Stomach (tissue), 9 donors: ENCODE measurements around the gene ZC3H7B. TPM values are rescaled to one million over a fixed set of nuclear protein-coding genes. Genes with fewer than 3 reads are reported as not detected.

Experiments used
- DNase-seq, 2 donors: peaks; one replicate each; pipeline versions ENCODE4 v3.0.0 to v3.0.0-alpha.2; 2013 to 2019
- H3K27ac ChIP-seq, 5 donors: fragments of 200-600 bp in 4 of 5; sonication (generic) in 4 of 5; one replicate each; pipeline ENCODE4 v1.5.1; 2013 to 2019; ENCODE audit warnings: mild to moderate bottlenecking in 1 of 5, moderate library complexity in 1 of 5
- H3K27me3 ChIP-seq, 3 donors: fragments of 200-600 bp; sonication (generic); one replicate each; pipeline ENCODE4 v1.5.1; 2017 to 2019; ENCODE audit warnings: mixed run types in 1 of 3
- H3K36me3 ChIP-seq, 4 donors: fragments of 200-600 bp; sonication (generic); 1 replicate in 3 of 4; 2 replicates in 1 of 4; pipeline ENCODE4 v1.5.1; 2016 to 2019
- H3K4me1 ChIP-seq, 4 donors: fragments of 200-600 bp; sonication (generic); one replicate each; pipeline ENCODE4 v1.5.1; 2016 to 2019
- H3K4me3 ChIP-seq, 4 donors: fragments of 200-600 bp; sonication (generic) in 3 of 4; one replicate each; pipeline ENCODE4 v1.5.1; 2016 to 2019; ENCODE audit warnings: mild to moderate bottlenecking in 1 of 4
- H3K9me3 ChIP-seq, 4 donors: fragments of 200-600 bp; sonication (generic); one replicate each; pipeline ENCODE4 v1.5.1; 2016 to 2019
- EP300 ChIP-seq: sonication (generic); formaldehyde crosslinking; IDR thresholded peaks from one replicate; pipeline ENCODE4 v1.6.1; 2017; ENCODE audit warnings: antibody characterized with exemption
- POLR2A ChIP-seq, 4 donors: fragments of 450-650 bp; IDR thresholded peaks; one replicate each; pipeline ENCODE4 v1.6.1; 2016; ENCODE audit warnings: antibody characterized with exemption in 4 of 4, control low read depth in 2 of 4, mild to moderate bottlenecking in 1 of 4, moderate library complexity in 1 of 4
- POLR2AphosphoS5 ChIP-seq, 3 donors: sonication (generic); formaldehyde crosslinking; IDR thresholded peaks; one replicate each; pipeline ENCODE4 v1.6.1; 2016; ENCODE audit warnings: antibody characterized with exemption in 3 of 3
- WGBS, 5 donors: extraction: QIAGEN DNeasy Blood & Tissue Kit in 3 of 5; methylation state at CpG; one replicate each; pipeline versions ENCODE4 v1.1.5 to v1.1.7; 2013 to 2018; 5-methylcytosine and 5-hydroxymethylcytosine counted together
- intact Hi-C: fragments of 100-400 bp; cut with DNase I; formaldehyde crosslinking; loops from one replicate; pipeline ENCODE4 v1.15.1; 2023; ENCODE audit warnings: low total_unique reads
- polyA plus RNA-seq, 3 donors: library from polyadenylated mRNA; stranded (reverse); fragments of 200-250 nt; gene quantifications; one replicate each; pipeline ENCODE4 v1.2.3, GENCODE V29; 2013
- total RNA-seq, 5 donors: library from RNA; depleted of rRNA; stranded (reverse); fragments of >200 nt; gene quantifications; one replicate each; pipeline versions ENCODE4 v1.1.0 to v1.2.3, GENCODE V29; 2014 to 2016
- TF ChIP-seq, protein P1 (sequence below), 7 experiments: fragments of 450-650 bp in 4 of 7; fragments of 200-600 bp in 3 of 7; sonication (generic) in 3 of 7; IDR thresholded peaks; one replicate each; pipeline ENCODE4 v1.5.1; 2016 to 2019; ENCODE audit warnings: antibody characterized with exemption in 7 of 7, control low read depth in 2 of 7, mild to moderate bottlenecking in 1 of 7
- donor health status: healthy with polysubstance abuse.
- donor health status: Bipolar disorder and iron deficiency.
- donor health status: healthy.

ZC3H7B gene
- total and polyA plus RNA-seq, 8 donors, result 4.7 to 40.1 (median 26.2) TPM

DNA sequence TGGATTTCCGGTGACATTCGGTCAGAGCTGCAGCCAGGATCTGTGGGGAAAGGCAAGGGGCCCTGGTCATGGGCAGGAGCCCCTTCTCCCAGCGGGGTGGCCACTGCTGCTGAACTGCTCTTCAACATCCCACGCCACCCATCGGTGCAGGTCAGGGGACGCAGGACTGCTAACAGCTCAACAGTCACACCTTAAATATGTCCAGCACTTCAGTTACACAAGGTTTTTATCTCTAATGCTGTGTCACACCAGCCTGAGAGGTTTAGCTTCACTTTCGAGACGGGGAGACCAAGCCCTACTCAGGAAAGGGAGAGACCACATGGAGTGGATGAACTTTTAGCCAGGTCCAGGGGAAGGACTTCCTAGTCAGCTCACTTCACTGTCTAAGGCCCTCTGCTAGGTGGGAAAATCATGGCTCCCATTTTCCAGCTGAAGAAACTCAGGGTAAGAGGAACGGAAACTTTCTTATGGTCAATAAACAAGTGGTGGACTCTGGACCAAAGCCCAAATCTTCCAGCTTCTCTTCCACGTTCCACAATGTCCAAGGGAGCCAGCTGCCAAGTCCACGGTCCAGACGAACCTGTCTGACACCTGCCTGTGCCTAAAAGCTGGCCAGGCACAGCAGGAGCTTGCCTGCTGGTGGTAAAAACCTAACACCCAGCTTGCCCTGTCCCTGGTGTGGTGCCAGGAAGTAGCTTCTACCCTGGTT is 39.6 kb upstream of the ZC3H7B start:
- intact Hi-C loops, result no loop called here
- Histone ChIP-seq H3K36me3 (peaks cover 67 to 98% (median 97%) of the 10 kb centered on the region in 4 donors), H3K27ac (peak overlapping the region in 2 of 5 donors; percentile 18 to 62), H3K4me3 (no peak overlapping the region), H3K9me3 (no peaks in the 10 kb centered on the region), H3K4me1 (peaks cover 0 to 5% (median 0%) of the 10 kb centered on the region in 4 donors), H3K27me3 (no peaks in the 10 kb centered on the region)
- no peak for TF ChIP-seq EP300
- TF ChIP-seq POLR2AphosphoS5 (IDR thresholded peaks at IDR 0.05), result no peak
- WGBS, 5 donors, result 52 to 73% (median 60%) methylated on average over 12 of the region's 12 CpGs
- peak in 1 of 2 donors; percentile 82 for DNase-seq

DNA sequence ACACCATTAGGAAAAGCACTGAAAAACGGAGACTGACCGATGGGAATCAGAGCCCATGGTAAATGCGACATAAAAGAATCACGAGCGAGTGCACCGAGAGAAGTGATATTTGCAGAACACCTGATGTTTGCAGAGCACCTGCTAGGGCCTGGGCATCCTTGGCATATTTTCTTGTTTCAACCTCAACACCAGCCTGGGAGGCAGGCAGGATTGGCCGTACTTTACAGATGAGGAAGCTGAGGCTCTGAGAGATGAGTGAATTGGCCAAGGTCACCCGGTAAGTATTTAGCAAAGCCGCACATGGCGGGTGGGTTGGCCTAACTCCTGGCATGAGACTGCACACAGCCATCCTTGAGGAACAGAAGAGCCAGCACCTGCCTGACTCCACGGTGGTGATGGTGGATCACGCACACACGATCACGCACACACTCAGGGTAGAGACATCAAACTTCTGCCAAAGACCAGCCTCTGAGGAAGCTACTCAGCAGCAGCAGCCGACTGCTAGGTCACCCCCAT is 39.0 kb upstream of the ZC3H7B start:
- H3K36me3 ChIP-seq, result peaks cover 70 to 98% (median 97%) of the 10 kb centered on the region in 4 donors
- H3K27ac ChIP-seq, result peak overlapping the region in 1 of 5 donors; percentile 62
- no peak for DNase-seq
- 87 to 94% (median 89%) methylated on average over 12 to 15 of the region's 15 CpGs for WGBS, 5 donors
- H3K4me3 ChIP-seq, result no peak overlapping the region
- intact Hi-C loops, result no loop called here
- peaks cover 0 to 3% (median 0%) of the 10 kb centered on the region in 4 donors for H3K4me1 ChIP-seq
- H3K27me3 ChIP-seq, result no peaks in the 10 kb centered on the region
- TF ChIP-seq EP300 (no peak), POLR2AphosphoS5 (IDR thresholded peaks at IDR 0.05) (no peak), POLR2A (IDR thresholded peaks at IDR 0.05) (no peak)
- TF ChIP-seq, protein P1, sequence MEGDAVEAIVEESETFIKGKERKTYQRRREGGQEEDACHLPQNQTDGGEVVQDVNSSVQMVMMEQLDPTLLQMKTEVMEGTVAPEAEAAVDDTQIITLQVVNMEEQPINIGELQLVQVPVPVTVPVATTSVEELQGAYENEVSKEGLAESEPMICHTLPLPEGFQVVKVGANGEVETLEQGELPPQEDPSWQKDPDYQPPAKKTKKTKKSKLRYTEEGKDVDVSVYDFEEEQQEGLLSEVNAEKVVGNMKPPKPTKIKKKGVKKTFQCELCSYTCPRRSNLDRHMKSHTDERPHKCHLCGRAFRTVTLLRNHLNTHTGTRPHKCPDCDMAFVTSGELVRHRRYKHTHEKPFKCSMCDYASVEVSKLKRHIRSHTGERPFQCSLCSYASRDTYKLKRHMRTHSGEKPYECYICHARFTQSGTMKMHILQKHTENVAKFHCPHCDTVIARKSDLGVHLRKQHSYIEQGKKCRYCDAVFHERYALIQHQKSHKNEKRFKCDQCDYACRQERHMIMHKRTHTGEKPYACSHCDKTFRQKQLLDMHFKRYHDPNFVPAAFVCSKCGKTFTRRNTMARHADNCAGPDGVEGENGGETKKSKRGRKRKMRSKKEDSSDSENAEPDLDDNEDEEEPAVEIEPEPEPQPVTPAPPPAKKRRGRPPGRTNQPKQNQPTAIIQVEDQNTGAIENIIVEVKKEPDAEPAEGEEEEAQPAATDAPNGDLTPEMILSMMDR (IDR thresholded peaks at IDR 0.05), result no peak
- H3K9me3 ChIP-seq, result no peaks in the 10 kb centered on the region

DNA sequence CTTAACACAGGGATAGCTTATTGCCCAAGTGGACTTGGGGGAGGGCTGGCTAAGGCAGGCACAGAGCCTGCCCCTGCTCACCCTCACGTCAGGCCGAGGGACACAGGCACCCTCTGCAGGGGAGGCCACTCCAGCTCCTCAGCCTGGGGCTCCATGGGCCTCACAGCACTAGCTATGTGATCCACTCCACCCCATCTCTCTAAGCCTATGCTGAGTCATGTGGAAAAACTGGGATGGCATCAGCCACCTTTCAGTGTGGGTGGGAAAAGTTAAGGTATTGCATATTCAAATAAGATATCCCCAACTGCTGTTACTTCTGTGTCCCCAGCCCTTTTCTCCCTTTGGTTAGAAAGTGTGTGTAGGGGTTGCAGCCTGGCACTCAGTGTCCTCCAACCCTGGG is 37.6 kb upstream of the ZC3H7B start:
- 94 to 100% (median 95%) methylated on average over 2 of the region's 2 CpGs for WGBS, 5 donors
- H3K4me3 ChIP-seq, result no peak overlapping the region
- no peaks in the 10 kb centered on the region for H3K27me3 ChIP-seq
- peaks cover 0 to 3% (median 0%) of the 10 kb centered on the region in 4 donors for H3K4me1 ChIP-seq
- peaks cover 81 to 98% (median 97%) of the 10 kb centered on the region in 4 donors for H3K36me3 ChIP-seq
- TF ChIP-seq POLR2A (IDR thresholded peaks at IDR 0.05), result no peak
- no peak for TF ChIP-seq POLR2AphosphoS5 (IDR thresholded peaks at IDR 0.05)
- TF ChIP-seq, protein P1 (IDR thresholded peaks at IDR 0.05), result no peak
- TF ChIP-seq EP300, result no peak
- H3K9me3 ChIP-seq, result no peaks in the 10 kb centered on the region
- intact Hi-C loops, result no loop called here
- DNase-seq, result no peak
- H3K27ac ChIP-seq, result no peak overlapping the region

DNA sequence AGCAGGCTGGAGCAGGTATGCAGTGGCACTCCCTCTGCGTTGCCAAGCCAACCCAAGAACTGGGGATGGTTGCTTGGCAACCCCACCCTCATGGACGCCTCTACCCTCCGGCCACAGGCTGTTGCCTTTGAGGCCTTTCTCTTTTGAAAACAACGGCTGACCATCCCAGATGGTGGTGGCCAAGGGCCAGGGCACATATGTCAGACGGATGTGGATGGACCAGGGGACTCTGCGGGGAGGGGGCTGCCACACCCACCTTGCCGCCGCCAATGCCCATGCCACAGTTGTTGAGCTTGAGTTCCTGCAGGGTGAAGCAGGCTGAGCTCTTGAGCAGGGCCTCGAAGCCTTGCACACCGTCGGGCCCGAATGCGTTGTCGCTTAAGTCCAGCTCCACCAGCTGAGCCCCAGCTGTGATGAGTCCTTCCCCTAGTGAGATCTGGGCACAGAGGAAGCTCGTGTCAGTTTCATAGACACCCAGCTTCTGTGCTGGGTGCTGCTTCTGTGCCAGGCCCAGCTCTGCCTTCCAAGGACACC is 36.9 kb upstream of the ZC3H7B start:
- Histone ChIP-seq H3K4me1 (peaks cover 0 to 3% (median 0%) of the 10 kb centered on the region in 4 donors), H3K4me3 (no peak overlapping the region), H3K27me3 (no peaks in the 10 kb centered on the region), H3K36me3 (peaks cover 83 to 98% (median 97%) of the 10 kb centered on the region in 4 donors), H3K9me3 (no peaks in the 10 kb centered on the region), H3K27ac (no peak overlapping the region)
- 86 to 93% (median 91%) methylated on average over 11 to 15 of the region's 15 CpGs for WGBS, 5 donors
- TF ChIP-seq, protein P1 (IDR thresholded peaks at IDR 0.05), result no peak
- TF ChIP-seq EP300, result no peak
- no peak for TF ChIP-seq POLR2A (IDR thresholded peaks at IDR 0.05)
- no peak for TF ChIP-seq POLR2AphosphoS5 (IDR thresholded peaks at IDR 0.05)
- peak in 1 of 2 donors; percentile 39 for DNase-seq
- intact Hi-C loops, result no loop called here
